Measurements from ENCODE around the gene PPM1A.
"Not testable (repeated sequence)": the region's sequence is repeated elsewhere in the genome, so short reads cannot be mapped to it uniquely, and the experiment has no call there.

Gene PPM1A

DNA sequence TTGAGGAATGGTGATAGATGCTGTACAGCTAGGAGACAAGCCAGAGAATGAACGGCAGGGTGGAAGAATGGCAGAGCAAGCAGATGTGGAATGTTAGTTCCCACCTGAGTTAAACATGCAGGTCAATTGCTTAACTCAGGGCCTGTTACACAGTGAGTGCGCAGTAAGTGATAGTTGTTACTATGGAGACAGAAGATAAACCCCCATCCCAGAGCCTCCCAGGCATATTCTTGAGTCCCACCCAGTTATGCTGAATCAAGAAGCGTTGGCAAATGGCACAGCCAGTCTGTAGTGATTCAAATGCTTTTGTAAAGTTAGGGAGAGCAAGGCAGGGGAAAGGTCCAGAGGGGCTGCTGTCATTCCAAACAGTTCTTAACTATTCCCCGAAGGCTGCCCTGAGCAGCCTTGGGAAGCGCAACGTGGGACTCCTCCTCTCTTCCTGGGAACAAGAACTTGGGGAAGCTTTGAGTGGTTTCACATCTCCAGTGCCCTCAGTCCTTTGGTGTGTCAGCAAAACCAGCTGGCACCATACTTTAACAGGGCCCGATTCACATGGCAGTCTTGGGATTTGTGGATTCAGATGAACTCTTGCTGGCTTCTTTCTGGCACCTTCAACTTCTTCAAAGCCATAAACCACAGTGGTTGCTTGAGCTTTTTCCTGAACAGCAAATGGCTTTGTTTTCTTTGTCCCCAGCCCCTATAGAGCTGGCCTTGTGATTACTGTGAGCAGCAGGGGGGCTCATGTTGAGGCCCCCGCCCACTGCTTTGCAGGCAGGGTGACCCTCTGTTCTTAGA is 66.4 kb downstream of the PPM1A start:
- Histone ChIP-seq H3K36me3 (ENCODE audit: control insufficient read depth in 2 of 2, insufficient read depth in 1 of 2, low read length in 2 of 2) (no peaks in the 10 kb centered on the region), H3K4me3 (ENCODE audit: low read depth, low read length) (no peak overlapping the region), H3K4me1 (ENCODE audit: control insufficient read depth, insufficient read depth, low read length) (peaks cover 8% of the 10 kb centered on the region; the same call in 1 of the 2 replicates), H3K27ac (ENCODE audit: extremely low read depth, low read depth, low read length) (no peak overlapping the region), H3K9me3 (ENCODE audit: control insufficient read depth, insufficient read depth, low read depth, low read length) (no peaks in the 10 kb centered on the region)
- POLR2A ChIA-PET = no interaction called here
- CTCF ChIA-PET = interaction anchor here (0.6 to 0.9 kb wide), 4 partner anchors 16 to 738 kb away, joined by 3 to 5 read pairs (median 3); no protein-coding TSS in a partner anchor
- TF ChIP-seq, protein P1, sequence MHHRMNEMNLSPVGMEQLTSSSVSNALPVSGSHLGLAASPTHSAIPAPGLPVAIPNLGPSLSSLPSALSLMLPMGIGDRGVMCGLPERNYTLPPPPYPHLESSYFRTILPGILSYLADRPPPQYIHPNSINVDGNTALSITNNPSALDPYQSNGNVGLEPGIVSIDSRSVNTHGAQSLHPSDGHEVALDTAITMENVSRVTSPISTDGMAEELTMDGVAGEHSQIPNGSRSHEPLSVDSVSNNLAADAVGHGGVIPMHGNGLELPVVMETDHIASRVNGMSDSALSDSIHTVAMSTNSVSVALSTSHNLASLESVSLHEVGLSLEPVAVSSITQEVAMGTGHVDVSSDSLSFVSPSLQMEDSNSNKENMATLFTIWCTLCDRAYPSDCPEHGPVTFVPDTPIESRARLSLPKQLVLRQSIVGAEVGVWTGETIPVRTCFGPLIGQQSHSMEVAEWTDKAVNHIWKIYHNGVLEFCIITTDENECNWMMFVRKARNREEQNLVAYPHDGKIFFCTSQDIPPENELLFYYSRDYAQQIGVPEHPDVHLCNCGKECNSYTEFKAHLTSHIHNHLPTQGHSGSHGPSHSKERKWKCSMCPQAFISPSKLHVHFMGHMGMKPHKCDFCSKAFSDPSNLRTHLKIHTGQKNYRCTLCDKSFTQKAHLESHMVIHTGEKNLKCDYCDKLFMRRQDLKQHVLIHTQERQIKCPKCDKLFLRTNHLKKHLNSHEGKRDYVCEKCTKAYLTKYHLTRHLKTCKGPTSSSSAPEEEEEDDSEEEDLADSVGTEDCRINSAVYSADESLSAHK (tag by site-specific recombination; IDR thresholded peaks at IDR 0.05) = no peak
- TF ChIP-seq ZNF292 (tag by site-specific recombination; IDR thresholded peaks at IDR 0.05; ENCODE audit: borderline replicate concordance, low read depth) = no peak

DNA sequence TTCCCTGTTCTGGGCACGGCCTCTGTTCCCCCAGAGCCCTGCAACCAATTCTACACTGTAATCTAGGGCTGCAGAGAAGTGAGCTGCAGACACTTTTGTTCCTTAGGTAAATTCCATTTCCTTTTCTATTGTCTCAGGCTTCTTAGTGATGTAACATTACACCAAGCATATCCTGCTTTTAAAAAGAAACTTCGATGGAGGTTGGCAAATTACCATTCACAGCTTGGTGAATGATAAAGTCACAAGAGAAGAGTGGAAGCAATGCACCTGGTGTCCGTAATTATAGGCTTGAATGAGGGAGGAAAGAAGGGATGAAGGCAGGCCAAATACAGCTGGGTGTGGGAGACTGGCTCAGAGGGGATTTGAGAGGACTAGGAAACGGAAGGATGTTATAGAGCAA is 68.6 kb downstream of the PPM1A start:
- POLR2A ChIA-PET = no interaction called here
- H3K4me3 ChIP-seq (ENCODE audit: low read depth, low read length) = no peak overlapping the region
- H3K36me3 ChIP-seq (ENCODE audit: control insufficient read depth in 2 of 2, insufficient read depth in 1 of 2, low read length in 2 of 2) = no peaks in the 10 kb centered on the region
- TF ChIP-seq ZNF837 (tag by site-specific recombination; IDR thresholded peaks at IDR 0.05) = no peak
- no peak for TF ChIP-seq ZNF48 (tag by site-specific recombination; IDR thresholded peaks at IDR 0.05)
- no peak for TF ChIP-seq ZNF433 (tag by site-specific recombination; IDR thresholded peaks at IDR 0.05; ENCODE audit: low read depth)
- no peak overlapping the region for H3K27ac ChIP-seq (ENCODE audit: extremely low read depth, low read depth, low read length)
- H3K4me1 ChIP-seq (ENCODE audit: control insufficient read depth, insufficient read depth, low read length) = no peaks in the 10 kb centered on the region
- no peaks in the 10 kb centered on the region for H3K9me3 ChIP-seq (ENCODE audit: control insufficient read depth, insufficient read depth, low read depth, low read length)
- CTCF ChIA-PET = no interaction called here

DNA sequence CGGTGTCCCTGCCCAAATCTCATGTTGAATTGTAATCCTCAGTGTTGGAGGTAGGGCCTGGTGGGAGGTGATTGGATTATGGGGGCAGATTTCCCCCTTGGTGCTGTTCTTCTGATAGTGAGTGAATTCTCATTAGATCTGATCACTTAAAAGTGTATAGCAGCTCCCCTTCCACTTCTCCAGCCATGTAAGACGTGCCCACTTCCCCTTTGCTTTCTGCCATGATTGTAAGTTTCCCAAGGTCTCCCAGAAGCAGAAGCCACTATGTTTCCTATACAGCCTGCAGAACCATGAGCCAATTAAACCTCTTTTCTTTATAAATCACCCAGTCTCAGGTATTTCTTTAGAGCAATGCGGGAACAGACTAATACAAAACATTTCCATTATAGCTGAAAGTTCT is 71.8 kb downstream of the PPM1A start:
- H3K4me3 ChIP-seq (ENCODE audit: low read depth, low read length); H3K36me3 ChIP-seq (ENCODE audit: control insufficient read depth in 2 of 2, insufficient read depth in 1 of 2, low read length in 2 of 2); H3K9me3 ChIP-seq (ENCODE audit: control insufficient read depth, insufficient read depth, low read depth, low read length); H3K4me1 ChIP-seq (ENCODE audit: control insufficient read depth, insufficient read depth, low read length); H3K27ac ChIP-seq (ENCODE audit: extremely low read depth, low read depth, low read length); POLR2A ChIA-PET: not testable (repeated sequence)
- CTCF ChIA-PET = interaction anchor here (2.4 kb wide), 1 partner anchor 11 kb away, joined by 9 read pairs; no protein-coding TSS in a partner anchor

DNA sequence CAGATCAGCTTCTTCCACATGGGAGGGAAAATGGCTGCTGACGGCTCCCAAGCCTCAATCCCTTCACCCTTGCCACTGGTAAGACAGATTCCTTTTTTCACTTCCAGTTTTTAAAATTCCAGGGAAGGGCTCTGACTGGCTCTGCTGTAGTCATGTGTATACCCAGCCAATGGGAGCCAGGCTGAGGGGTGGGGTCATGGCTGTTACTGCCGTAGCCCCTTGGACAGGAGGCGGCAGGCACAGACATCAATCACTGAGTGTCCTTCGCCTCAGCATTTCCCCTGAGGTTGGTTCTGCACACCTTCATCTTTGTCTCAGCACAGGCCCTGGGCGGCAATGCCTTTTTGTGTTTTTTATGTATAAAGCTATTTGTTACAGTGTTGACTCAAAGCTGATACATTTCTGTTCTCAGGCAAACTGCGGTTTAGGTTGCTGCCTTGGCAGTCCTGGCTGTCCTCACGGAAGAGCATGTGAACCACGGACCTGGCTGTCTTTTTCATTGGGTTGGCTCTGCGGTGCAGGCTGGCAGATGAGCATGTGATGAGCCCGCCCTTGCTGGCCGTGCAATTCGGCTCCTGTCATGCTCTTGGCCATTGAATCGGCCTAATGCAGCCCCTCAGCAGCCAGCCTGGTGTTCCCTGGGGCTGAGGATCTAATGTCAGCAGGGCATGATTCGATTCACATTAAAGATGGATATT is 74.3 kb downstream of the PPM1A start:
- POLR2A ChIA-PET = no interaction called here
- Histone ChIP-seq H3K27ac (ENCODE audit: extremely low read depth, low read depth, low read length) (no peak overlapping the region), H3K4me1 (ENCODE audit: control insufficient read depth, insufficient read depth, low read length) (no peaks in the 10 kb centered on the region), H3K36me3 (ENCODE audit: control insufficient read depth in 2 of 2, insufficient read depth in 1 of 2, low read length in 2 of 2) (no peaks in the 10 kb centered on the region), H3K4me3 (ENCODE audit: low read depth, low read length) (no peak overlapping the region), H3K9me3 (ENCODE audit: control insufficient read depth, insufficient read depth, low read depth, low read length) (no peaks in the 10 kb centered on the region)
- TF ChIP-seq EGR2 (tag by site-specific recombination; IDR thresholded peaks at IDR 0.05; ENCODE audit: low read depth) (no peak), BCL11B (tag by site-specific recombination; IDR thresholded peaks at IDR 0.05; ENCODE audit: low read depth) (no peak), ZNF121 (tag by site-specific recombination; IDR thresholded peaks at IDR 0.05) (no peak), MEIS1 (CRISPR knock-in tag; IDR thresholded peaks at IDR 0.05; ENCODE audit: borderline replicate concordance) (no peak), ZNF830 (tag by site-specific recombination; IDR thresholded peaks at IDR 0.05; ENCODE audit: low read depth) (no peak), ZNF184 (tag by site-specific recombination; IDR thresholded peaks at IDR 0.05) (no peak)
- TF ChIP-seq, protein P2, sequence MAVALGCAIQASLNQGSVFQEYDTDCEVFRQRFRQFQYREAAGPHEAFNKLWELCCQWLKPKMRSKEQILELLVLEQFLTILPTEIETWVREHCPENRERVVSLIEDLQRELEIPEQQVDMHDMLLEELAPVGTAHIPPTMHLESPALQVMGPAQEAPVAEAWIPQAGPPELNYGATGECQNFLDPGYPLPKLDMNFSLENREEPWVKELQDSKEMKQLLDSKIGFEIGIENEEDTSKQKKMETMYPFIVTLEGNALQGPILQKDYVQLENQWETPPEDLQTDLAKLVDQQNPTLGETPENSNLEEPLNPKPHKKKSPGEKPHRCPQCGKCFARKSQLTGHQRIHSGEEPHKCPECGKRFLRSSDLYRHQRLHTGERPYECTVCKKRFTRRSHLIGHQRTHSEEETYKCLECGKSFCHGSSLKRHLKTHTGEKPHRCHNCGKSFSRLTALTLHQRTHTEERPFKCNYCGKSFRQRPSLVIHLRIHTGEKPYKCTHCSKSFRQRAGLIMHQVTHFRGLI (tag by site-specific recombination; IDR thresholded peaks at IDR 0.05) = no peak
- CTCF ChIA-PET = interaction anchor here (0.7 kb wide), 2 partner anchors 234 to 351 kb away, joined by 3 read pairs; no protein-coding TSS in a partner anchor

Measured in HEK293 (cell line).